IPS-15b (cell line): ENCODE measurements around the gene WDR82.

Source experiments
- H3K27me3 ChIP-seq: one replicate; pipeline ENCODE4 v1.6.1; 2013; ENCODE audit warnings: low read length; ENCODE audit not compliant: control insufficient read depth, insufficient read depth
- H3K36me3 ChIP-seq: one replicate; pipeline ENCODE4 v1.6.1; 2013; ENCODE audit warnings: low read length; ENCODE audit not compliant: control insufficient read depth, insufficient read depth
- H3K4me1 ChIP-seq: one replicate; pipeline ENCODE4 v1.6.1; 2013; ENCODE audit warnings: mild to moderate bottlenecking, low read length; ENCODE audit not compliant: control insufficient read depth, insufficient read depth
- H3K4me3 ChIP-seq: one replicate; pipeline ENCODE4 v1.5.1; 2013; ENCODE audit warnings: low read depth, low read length
- H3K9ac ChIP-seq: one replicate; pipeline ENCODE4 v1.6.1; 2013; ENCODE audit warnings: low read depth, mild to moderate bottlenecking, low read length
- H3K9me3 ChIP-seq: one replicate; pipeline ENCODE4 v1.6.1; 2013; ENCODE audit warnings: mild to moderate bottlenecking, low read length; ENCODE audit not compliant: control insufficient read depth, insufficient read depth

The WDR82 gene

DNA sequence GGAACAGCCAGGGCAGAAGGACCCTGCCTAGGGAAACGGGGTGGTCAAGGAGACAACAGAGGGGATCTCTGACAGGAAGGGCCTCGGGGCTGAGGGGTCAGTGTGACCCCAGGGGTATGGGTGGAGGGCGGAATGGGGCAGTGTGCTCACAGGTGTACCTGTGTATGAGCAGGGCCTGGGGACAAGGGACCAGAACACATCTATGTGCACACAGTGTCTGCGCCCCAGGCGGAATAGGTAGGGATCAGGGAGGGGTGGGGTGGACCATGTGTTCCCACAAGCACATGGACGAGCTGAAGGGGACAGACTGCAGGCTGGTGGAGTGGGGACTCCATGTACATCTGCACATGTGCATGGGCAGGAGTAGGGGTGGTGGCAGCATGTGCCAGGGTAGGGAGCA lies 48.0 kb downstream of the WDR82 start:
- no peak overlapping the region for H3K9ac ChIP-seq
- H3K36me3 ChIP-seq = peaks cover 26% of the 10 kb centered on the region
- H3K27me3 ChIP-seq = no peaks in the 10 kb centered on the region
- no peaks in the 10 kb centered on the region for H3K9me3 ChIP-seq
- H3K4me1 ChIP-seq = no peaks in the 10 kb centered on the region
- no peak overlapping the region for H3K4me3 ChIP-seq

- Histone ChIP-seq H3K9me3 (no peaks in the 10 kb centered on the region), H3K9ac (no peak overlapping the region), H3K4me3 (no peak overlapping the region), H3K36me3 (peaks cover 26% of the 10 kb centered on the region), H3K27me3 (no peaks in the 10 kb centered on the region), H3K4me1 (no peaks in the 10 kb centered on the region)
These were observed 48.8 kb downstream of the WDR82 start for GRCh38 chr3:52229656-52230055.

DNA sequence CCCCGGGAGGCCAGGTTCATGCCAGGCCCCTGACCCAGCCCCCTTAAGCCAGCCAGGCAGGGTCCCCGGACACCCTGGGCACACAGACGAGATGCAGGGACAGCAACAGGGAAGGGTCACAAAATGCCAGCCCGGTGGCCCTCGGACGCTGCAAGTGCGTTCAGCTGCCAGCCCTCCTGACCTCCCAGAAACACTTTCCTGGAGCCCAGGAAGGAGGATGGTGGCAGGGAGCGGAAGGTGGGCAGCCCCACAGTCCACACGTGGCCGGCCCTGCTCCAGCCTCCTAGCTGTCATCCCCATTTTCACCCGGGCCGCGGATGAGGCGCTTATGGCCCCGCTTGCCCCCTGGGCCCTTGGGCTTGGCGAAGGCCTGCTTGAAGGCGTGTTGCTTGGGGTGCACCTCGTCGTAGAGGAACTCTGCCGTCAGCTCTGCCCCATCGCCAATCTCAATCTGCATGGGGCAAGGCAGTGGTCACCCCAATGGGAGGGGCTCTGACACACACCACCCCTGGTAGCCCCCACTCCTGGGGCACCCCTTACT lies 49.6 kb downstream of the WDR82 start:
- Histone ChIP-seq H3K9ac (no peak overlapping the region), H3K27me3 (no peaks in the 10 kb centered on the region)

DNA sequence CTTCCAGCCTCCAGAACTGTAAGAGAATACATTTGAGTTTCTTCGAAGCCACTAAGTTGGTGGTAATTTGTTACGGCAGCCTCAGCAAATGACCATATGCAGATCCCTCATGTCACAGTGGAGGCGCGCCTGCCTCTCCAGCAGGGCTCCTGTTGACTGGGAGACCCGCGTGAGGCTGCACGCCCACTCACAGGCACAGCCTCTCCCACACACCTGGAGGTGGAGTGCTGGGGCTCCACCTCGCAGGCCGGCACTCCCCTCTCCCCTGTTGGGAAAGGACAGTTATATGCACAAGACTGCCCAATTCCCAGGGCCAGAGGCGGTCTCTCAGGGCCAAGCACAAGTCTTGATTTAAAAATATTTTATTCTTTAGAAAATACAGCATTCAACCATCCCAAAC lies 50.2 kb downstream of the WDR82 start:
- H3K4me1 ChIP-seq = no peaks in the 10 kb centered on the region

More for the DNA sequence above, 49.6 kb downstream of the WDR82 start:
- Histone ChIP-seq H3K36me3 (peaks cover 26% of the 10 kb centered on the region), H3K4me3 (no peak overlapping the region), H3K9me3 (no peaks in the 10 kb centered on the region), H3K4me1 (no peaks in the 10 kb centered on the region)

DNA sequence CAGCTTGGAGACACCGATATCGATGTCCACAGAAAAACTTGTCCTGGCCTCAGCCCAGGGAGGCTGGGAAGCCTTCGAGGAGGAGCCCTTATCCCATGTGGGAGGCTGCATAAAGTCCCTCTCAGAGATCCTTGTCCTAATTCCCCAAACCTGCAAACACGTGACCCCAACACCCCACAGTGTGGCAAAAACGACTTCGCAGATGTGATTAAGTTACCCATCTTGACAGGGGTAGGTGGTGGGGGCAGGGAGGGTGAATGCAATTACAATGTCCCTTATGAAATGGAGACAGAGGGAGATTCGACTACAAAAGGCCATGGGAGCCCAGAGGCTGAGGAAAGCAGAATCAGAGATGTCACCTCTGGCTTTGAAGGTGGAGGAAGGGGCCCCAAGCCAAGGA lies 50.7 kb downstream of the WDR82 start:
- no peaks in the 10 kb centered on the region for H3K9me3 ChIP-seq
- no peak overlapping the region for H3K9ac ChIP-seq
- no peaks in the 10 kb centered on the region for H3K27me3 ChIP-seq
- peaks cover 26% of the 10 kb centered on the region for H3K36me3 ChIP-seq
- H3K4me3 ChIP-seq = no peak overlapping the region
- no peaks in the 10 kb centered on the region for H3K4me1 ChIP-seq

More for the DNA sequence above, 50.2 kb downstream of the WDR82 start:
- H3K9me3 ChIP-seq = no peaks in the 10 kb centered on the region
- no peak overlapping the region for H3K4me3 ChIP-seq
- no peak overlapping the region for H3K9ac ChIP-seq
- no peaks in the 10 kb centered on the region for H3K27me3 ChIP-seq
- peaks cover 26% of the 10 kb centered on the region for H3K36me3 ChIP-seq

DNA sequence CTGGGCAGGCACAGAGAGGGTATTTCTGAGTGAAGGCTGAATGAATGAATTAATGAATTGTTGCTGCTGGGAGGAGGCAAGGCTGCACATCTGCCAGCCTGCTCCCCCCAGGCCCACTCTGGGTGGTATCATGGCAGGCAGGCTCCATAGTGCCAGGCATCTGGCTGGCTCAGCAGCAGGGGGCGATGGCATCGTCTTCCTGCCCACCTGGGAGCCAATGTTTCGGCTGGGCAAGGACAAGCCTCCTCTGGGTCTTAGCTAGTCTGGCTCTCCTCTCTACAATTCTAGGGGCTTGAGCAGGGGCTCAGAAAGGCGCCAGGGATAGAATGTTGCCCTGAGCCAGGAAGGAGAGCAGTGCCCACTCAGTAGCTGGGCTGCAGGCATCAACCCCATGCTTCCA lies 51.3 kb downstream of the WDR82 start:
- no peak overlapping the region for H3K9ac ChIP-seq
- no peaks in the 10 kb centered on the region for H3K9me3 ChIP-seq
- H3K36me3 ChIP-seq = peaks cover 26% of the 10 kb centered on the region
- H3K4me1 ChIP-seq = no peaks in the 10 kb centered on the region
- H3K27me3 ChIP-seq = no peaks in the 10 kb centered on the region
- H3K4me3 ChIP-seq = no peak overlapping the region

- Histone ChIP-seq H3K9me3 (no peaks in the 10 kb centered on the region), H3K36me3 (peaks cover 25% of the 10 kb centered on the region), H3K9ac (no peak overlapping the region), H3K27me3 (no peaks in the 10 kb centered on the region), H3K4me3 (no peak overlapping the region), H3K4me1 (no peaks in the 10 kb centered on the region)
These were observed 52.1 kb downstream of the WDR82 start for GRCh38 chr3:52226229-52226817.

- no peaks in the 10 kb centered on the region for H3K9me3 ChIP-seq
- no peak within 1 kb of the TSS for H3K9ac ChIP-seq
- H3K4me3 ChIP-seq = no peak within 1 kb of the TSS
- H3K27me3 ChIP-seq = no peaks in the 10 kb centered on the region
- no peaks in the 10 kb centered on the region for H3K4me1 ChIP-seq
- H3K36me3 ChIP-seq = peaks cover 19% of the 10 kb centered on the region
These were observed 52.8 kb downstream of the WDR82 start, which contains the start of gene TLR9 for GRCh38 chr3:52225452-52226228. Gene TLR9 (minus strand): TSS chr3:52225645. CDS start chr3:52225529, 116 bp downstream.

DNA sequence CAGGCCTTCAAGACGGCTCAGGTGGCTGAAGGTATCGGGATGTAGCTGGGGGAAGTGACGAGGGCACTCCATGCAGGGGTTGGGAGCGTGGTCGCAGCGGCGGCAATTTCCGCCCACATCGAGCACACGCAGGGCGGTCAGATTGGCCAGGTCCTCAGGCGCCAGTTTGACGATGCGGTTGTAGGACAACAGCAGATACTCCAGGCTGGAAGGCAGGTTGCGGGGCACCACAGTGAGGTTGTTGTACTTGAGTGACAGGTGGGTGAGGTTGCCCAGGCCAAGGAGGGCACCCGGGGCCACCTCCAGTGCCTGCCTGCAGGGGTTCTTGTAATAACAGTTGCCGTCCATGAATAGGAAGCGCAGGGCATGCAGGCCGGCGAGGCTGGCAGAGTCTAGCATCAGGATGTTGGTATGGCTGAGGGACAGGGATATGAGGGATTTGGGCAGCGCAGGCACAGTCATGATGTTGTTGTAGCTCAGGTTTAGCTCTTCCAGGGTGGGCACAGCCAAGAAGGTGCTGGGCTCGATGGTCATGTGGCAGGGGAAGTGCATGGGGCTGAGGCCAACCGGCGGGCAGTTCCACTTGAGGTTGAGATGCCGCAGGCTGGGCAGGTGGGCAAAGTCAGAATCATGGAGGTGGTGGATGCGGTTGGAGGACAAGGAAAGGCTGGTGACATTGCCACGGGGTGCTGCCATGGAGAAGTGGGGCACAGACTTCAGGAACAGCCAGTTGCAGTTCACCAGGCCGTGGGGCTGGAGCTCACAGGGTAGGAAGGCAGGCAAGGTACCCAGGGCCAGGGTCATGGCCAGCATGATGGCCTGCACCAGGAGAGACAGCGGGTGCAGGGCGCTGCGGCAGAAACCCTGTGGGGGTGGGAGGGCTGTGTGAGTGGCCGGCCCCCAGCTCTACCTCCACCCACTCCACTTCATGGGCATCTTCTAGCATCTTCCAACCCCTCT lies 54.7 kb downstream of the WDR82 start:
- Histone ChIP-seq H3K36me3 (peaks cover 4% of the 10 kb centered on the region), H3K4me1 (no peaks in the 10 kb centered on the region), H3K9me3 (no peaks in the 10 kb centered on the region), H3K9ac (no peak overlapping the region), H3K4me3 (no peak overlapping the region), H3K27me3 (no peaks in the 10 kb centered on the region)

DNA sequence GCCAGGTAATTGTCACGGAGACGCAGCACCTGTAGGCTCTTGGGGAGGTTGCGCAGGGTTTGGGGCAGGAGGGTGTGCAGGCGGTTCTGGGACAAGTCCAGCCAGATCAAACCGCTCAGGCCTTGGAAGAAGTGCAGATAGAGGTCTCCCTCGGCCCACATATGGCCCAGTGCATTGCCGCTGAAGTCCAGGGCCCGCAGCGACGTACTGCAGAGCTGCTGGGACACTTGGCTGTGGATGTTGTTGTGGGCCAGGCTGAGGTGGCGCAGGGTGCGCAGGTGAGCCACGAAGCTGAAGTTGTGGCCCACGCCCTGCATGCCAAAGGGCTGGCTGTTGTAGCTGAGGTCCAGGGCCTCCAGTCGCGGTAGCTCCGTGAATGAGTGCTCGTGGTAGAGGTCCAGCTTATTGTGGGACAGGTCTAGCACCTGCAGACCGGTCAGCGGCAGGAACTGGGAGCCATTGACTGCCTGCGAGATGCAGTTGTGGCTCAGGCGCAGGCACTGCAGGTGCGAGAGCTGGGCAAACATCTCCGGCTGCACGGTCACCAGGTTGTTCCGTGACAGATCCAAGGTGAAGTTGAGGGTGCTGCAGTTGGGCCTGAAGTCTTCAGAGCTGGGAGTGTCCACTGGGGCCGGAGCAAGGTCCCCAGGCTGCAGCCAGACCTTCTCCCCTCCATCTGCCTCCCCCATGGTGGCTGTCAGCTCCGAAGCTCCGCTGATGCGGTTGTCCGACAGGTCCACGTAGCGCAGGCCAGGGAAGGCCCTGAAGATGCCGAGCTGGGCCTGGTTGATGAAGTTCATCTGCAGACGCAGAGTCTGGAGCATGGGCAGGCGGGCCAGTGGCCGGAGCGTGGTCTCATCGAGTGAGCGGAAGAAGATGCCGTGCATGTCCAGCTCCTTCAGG lies 55.9 kb downstream of the WDR82 start:
- no peaks in the 10 kb centered on the region for H3K36me3 ChIP-seq

More for the DNA sequence above, 55.9 kb downstream of the WDR82 start:
- Histone ChIP-seq H3K4me1 (peaks cover 2% of the 10 kb centered on the region), H3K27me3 (no peaks in the 10 kb centered on the region), H3K9me3 (no peaks in the 10 kb centered on the region), H3K9ac (no peak overlapping the region), H3K4me3 (no peak overlapping the region)
